ENCODE measurements around the gene HEPHL1.

HEPHL1 gene

DNA sequence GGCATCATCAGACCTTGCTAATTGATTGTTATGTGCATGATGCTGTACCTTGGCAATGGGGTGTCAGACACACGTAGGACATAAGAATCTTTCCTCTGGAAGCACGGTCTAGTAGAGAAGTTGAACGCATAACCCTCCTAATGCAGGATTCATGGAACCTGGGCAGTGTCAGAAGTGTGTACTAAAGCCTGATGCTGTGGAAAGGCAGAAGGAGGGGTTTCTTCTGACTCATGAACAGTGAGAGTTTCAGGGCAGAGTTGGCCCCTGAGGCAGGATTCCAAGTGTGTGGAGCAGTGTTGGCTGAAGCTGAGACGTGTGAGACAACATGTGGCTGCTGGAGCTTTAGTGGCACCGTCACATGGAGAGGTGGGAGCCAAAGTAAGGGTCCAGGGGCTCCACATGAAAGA is 111.0 kb downstream of the HEPHL1 start:
- no peaks in the 10 kb centered on the region for H3F3A ChIP-seq (ENCODE audit: insufficient read depth, low read length)
- 0 out of 2 replicates have a peak, but pooled peaks cover 7% of the 10 kb centered on the region for H3K79me2 ChIP-seq (ENCODE audit: insufficient read depth, low read length)

GRCh38 chr11:94132823-94133408 is 111.8 kb downstream of the HEPHL1 start:
- H3F3A ChIP-seq (ENCODE audit: insufficient read depth, low read length): no peaks in the 10 kb centered on the region
- no peak overlapping the region for H2AFZ ChIP-seq (ENCODE audit: low read length)
- no peak overlapping the region for H3K4me2 ChIP-seq (ENCODE audit: low read length)
- no peaks in the 10 kb centered on the region for H3K9me2 ChIP-seq (ENCODE audit: low read depth, low read length)
- H3K4me3 ChIP-seq (ENCODE audit: low read depth, low read length, poor library complexity, severe bottlenecking): no peak overlapping the region
- H3K79me2 ChIP-seq (ENCODE audit: insufficient read depth, low read length): 0 out of 2 replicates have a peak, but pooled peaks cover 7% of the 10 kb centered on the region
- H3K27me3 ChIP-seq (ENCODE audit: insufficient read depth, low read length): no peaks in the 10 kb centered on the region
- H3K9me3 ChIP-seq (ENCODE audit: low read length): no peaks in the 10 kb centered on the region
- no peaks in the 10 kb centered on the region for H3K36me3 ChIP-seq (ENCODE audit: insufficient read depth, low read length)
- no peaks in the 10 kb centered on the region for H4K20me1 ChIP-seq (ENCODE audit: insufficient read depth, low read length)
- H3K27ac ChIP-seq (ENCODE audit: low read depth, low read length, poor library complexity, severe bottlenecking): no peak overlapping the region
- no peak overlapping the region for H3K9ac ChIP-seq (ENCODE audit: low read length)
- peaks cover 26% of the 10 kb centered on the region for H3K4me1 ChIP-seq (ENCODE audit: insufficient read depth, low read length, severe bottlenecking)
- no peak for TF ChIP-seq EZH2 (IDR thresholded peaks at IDR 0.05; ENCODE audit: borderline replicate concordance, low read length)
- TF ChIP-seq, protein P1, sequence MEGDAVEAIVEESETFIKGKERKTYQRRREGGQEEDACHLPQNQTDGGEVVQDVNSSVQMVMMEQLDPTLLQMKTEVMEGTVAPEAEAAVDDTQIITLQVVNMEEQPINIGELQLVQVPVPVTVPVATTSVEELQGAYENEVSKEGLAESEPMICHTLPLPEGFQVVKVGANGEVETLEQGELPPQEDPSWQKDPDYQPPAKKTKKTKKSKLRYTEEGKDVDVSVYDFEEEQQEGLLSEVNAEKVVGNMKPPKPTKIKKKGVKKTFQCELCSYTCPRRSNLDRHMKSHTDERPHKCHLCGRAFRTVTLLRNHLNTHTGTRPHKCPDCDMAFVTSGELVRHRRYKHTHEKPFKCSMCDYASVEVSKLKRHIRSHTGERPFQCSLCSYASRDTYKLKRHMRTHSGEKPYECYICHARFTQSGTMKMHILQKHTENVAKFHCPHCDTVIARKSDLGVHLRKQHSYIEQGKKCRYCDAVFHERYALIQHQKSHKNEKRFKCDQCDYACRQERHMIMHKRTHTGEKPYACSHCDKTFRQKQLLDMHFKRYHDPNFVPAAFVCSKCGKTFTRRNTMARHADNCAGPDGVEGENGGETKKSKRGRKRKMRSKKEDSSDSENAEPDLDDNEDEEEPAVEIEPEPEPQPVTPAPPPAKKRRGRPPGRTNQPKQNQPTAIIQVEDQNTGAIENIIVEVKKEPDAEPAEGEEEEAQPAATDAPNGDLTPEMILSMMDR (IDR thresholded peaks at IDR 0.05; ENCODE audit: low read length): no peak

More for the DNA sequence above, 111.0 kb downstream of the HEPHL1 start:
- Histone ChIP-seq H4K20me1 (ENCODE audit: insufficient read depth, low read length) (no peaks in the 10 kb centered on the region), H3K4me3 (ENCODE audit: low read depth, low read length, poor library complexity, severe bottlenecking) (no peak overlapping the region), H3K9me3 (ENCODE audit: low read length) (no peaks in the 10 kb centered on the region), H3K4me2 (ENCODE audit: low read length) (no peak overlapping the region), H3K9me2 (ENCODE audit: low read depth, low read length) (no peaks in the 10 kb centered on the region), H3K4me1 (ENCODE audit: insufficient read depth, low read length, severe bottlenecking) (peaks cover 31% of the 10 kb centered on the region), H3K27me3 (ENCODE audit: insufficient read depth, low read length) (no peaks in the 10 kb centered on the region), H3K27ac (ENCODE audit: low read depth, low read length, poor library complexity, severe bottlenecking) (no peak overlapping the region), H3K36me3 (ENCODE audit: insufficient read depth, low read length) (no peaks in the 10 kb centered on the region), H2AFZ (ENCODE audit: low read length) (no peak overlapping the region), H3K9ac (ENCODE audit: low read length) (no peak overlapping the region)
- TF ChIP-seq EZH2 (IDR thresholded peaks at IDR 0.05; ENCODE audit: borderline replicate concordance, low read length): no peak
- TF ChIP-seq, protein P1 (IDR thresholded peaks at IDR 0.05; ENCODE audit: low read length): no peak

GRCh38 chr11:94133752-94134151 is 112.6 kb downstream of the HEPHL1 start:
- H4K20me1 ChIP-seq (ENCODE audit: insufficient read depth, low read length): no peaks in the 10 kb centered on the region

More at GRCh38 chr11:94133752-94134151, 112.6 kb downstream of the HEPHL1 start:
- H3K9ac ChIP-seq (ENCODE audit: low read length): no peak overlapping the region
- no peak overlapping the region for H3K27ac ChIP-seq (ENCODE audit: low read depth, low read length, poor library complexity, severe bottlenecking)
- 0 out of 2 replicates have a peak, but pooled peaks cover 7% of the 10 kb centered on the region for H3K79me2 ChIP-seq (ENCODE audit: insufficient read depth, low read length)
- H3K4me1 ChIP-seq (ENCODE audit: insufficient read depth, low read length, severe bottlenecking): peaks cover 21% of the 10 kb centered on the region
- H3K4me2 ChIP-seq (ENCODE audit: low read length): no peak overlapping the region
- H3K4me3 ChIP-seq (ENCODE audit: low read depth, low read length, poor library complexity, severe bottlenecking): no peak overlapping the region
- H3K27me3 ChIP-seq (ENCODE audit: insufficient read depth, low read length): no peaks in the 10 kb centered on the region
- no peak overlapping the region for H2AFZ ChIP-seq (ENCODE audit: low read length)
- H3K36me3 ChIP-seq (ENCODE audit: insufficient read depth, low read length): no peaks in the 10 kb centered on the region
- no peaks in the 10 kb centered on the region for H3K9me3 ChIP-seq (ENCODE audit: low read length)
- no peaks in the 10 kb centered on the region for H3K9me2 ChIP-seq (ENCODE audit: low read depth, low read length)
- H3F3A ChIP-seq (ENCODE audit: insufficient read depth, low read length): no peaks in the 10 kb centered on the region
- TF ChIP-seq, protein P1 (IDR thresholded peaks at IDR 0.05; ENCODE audit: low read length): no peak
- TF ChIP-seq EZH2 (IDR thresholded peaks at IDR 0.05; ENCODE audit: borderline replicate concordance, low read length): no peak

Data from OCI-LY1 (cell line).